22Rv1 (cell line): ENCODE results near the gene MCM5.

ENCODE experiments used
- H3K27ac ChIP-seq: fragments of 450-650 bp; 2 replicates; pipeline ENCODE4 v1.5.1; 2017
- ZFX ChIP-seq: fragments of 450-650 bp; IDR thresholded peaks from 2 replicates; pipeline ENCODE4 v1.6.1; 2017; ENCODE audit warnings: antibody characterized with exemption, borderline replicate concordance
- TF ChIP-seq, protein P1 (sequence below): fragments of 450-650 bp; IDR thresholded peaks from 2 replicates; pipeline ENCODE4 v1.5.1; 2017; ENCODE audit warnings: mild to moderate bottlenecking

The MCM5 gene

DNA sequence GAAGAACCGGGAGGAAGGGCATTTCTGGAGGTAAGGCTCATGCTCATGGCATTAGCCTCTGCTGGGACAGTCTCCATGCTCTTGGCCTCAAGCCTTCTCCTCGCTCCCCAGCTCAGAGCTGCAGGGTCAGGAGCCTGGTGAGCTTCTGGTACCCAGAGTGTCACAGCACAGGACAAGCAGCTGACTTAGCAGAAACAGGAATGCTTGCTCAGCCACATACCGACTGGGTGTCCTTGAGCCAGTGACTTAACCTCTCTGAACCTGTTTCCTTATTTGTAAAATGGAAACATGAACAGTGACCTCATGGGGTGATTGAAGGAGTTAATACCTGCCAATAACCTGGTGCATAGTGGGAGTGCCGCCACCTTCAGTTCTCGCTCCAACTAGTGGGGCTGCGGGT lies 72.5 kb downstream of the MCM5 start:
- H3K27ac ChIP-seq, result no peak overlapping the region
- TF ChIP-seq ZFX, result no peak
- TF ChIP-seq, protein P1, sequence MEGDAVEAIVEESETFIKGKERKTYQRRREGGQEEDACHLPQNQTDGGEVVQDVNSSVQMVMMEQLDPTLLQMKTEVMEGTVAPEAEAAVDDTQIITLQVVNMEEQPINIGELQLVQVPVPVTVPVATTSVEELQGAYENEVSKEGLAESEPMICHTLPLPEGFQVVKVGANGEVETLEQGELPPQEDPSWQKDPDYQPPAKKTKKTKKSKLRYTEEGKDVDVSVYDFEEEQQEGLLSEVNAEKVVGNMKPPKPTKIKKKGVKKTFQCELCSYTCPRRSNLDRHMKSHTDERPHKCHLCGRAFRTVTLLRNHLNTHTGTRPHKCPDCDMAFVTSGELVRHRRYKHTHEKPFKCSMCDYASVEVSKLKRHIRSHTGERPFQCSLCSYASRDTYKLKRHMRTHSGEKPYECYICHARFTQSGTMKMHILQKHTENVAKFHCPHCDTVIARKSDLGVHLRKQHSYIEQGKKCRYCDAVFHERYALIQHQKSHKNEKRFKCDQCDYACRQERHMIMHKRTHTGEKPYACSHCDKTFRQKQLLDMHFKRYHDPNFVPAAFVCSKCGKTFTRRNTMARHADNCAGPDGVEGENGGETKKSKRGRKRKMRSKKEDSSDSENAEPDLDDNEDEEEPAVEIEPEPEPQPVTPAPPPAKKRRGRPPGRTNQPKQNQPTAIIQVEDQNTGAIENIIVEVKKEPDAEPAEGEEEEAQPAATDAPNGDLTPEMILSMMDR, result no peak

DNA sequence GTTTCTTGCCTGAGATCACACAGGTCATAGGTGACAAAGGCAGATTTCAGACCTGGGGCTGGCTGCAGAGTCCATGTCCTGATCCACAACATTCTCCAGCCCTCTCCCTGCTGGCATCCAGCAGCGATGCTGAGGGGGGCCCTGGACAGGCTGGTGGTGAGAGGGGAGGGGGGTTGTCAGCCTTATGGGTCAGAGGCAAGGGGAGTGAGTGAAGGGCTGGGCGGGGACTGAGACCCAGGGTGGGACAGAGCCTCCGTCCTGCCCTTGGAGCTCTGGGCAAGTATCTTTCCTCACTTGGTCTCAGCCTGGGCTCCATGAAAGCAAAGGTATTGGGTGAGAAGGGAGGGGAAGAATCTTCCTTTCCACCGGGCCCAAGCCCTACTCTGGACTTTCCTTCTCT lies 74.0 kb downstream of the MCM5 start:
- H3K27ac ChIP-seq, result no peak overlapping the region
- TF ChIP-seq ZFX, result no peak
- TF ChIP-seq, protein P1, result no peak
